ENCODE data around the gene DIPK1C.

DNA sequence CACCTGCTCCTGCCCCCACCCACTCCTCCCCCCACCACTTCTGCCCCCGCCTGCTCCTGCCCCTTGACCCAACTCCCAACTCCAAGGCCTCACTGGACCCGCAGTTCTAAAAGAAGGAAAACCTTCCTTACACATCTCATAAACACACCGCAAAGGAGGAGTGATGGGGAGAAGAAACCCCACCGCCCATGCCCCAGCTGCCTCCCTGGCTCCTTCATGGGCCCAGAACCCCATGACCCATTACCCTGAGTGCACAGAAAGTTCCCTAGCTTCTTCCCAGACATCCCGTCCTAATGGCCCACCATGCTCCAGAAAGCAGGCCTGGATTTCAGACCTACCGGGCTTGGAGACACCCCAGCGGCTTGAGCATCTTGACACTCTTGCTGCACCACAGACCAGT, 21.2 kb upstream of the DIPK1C start:
- TF ChIP-seq NR3C1 (CRISPR knock-in tag; conservative IDR thresholded peaks at IDR 0.05; ENCODE audit: low read depth) (no peak), ATF6 (CRISPR knock-in tag; IDR thresholded peaks at IDR 0.05) (no peak), FOXJ3 (CRISPR knock-in tag; IDR thresholded peaks at IDR 0.05; ENCODE audit: borderline replicate concordance) (no peak), JUN (CRISPR knock-in tag; IDR thresholded peaks at IDR 0.05) (no peak), SP1 (CRISPR knock-in tag; conservative IDR thresholded peaks at IDR 0.05) (no peak), ATF1 (CRISPR knock-in tag; IDR thresholded peaks at IDR 0.05) (no peak), ZNF317 (CRISPR knock-in tag; IDR thresholded peaks at IDR 0.05; ENCODE audit: borderline replicate concordance, low read depth) (no peak), MXD4 (CRISPR knock-in tag; IDR thresholded peaks at IDR 0.05; ENCODE audit: borderline replicate concordance) (no peak), USF1 (CRISPR knock-in tag; IDR thresholded peaks at IDR 0.05) (no peak)
- TF ChIP-seq, protein P1, sequence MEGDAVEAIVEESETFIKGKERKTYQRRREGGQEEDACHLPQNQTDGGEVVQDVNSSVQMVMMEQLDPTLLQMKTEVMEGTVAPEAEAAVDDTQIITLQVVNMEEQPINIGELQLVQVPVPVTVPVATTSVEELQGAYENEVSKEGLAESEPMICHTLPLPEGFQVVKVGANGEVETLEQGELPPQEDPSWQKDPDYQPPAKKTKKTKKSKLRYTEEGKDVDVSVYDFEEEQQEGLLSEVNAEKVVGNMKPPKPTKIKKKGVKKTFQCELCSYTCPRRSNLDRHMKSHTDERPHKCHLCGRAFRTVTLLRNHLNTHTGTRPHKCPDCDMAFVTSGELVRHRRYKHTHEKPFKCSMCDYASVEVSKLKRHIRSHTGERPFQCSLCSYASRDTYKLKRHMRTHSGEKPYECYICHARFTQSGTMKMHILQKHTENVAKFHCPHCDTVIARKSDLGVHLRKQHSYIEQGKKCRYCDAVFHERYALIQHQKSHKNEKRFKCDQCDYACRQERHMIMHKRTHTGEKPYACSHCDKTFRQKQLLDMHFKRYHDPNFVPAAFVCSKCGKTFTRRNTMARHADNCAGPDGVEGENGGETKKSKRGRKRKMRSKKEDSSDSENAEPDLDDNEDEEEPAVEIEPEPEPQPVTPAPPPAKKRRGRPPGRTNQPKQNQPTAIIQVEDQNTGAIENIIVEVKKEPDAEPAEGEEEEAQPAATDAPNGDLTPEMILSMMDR (IDR thresholded peaks at IDR 0.05): no peak
- TF ChIP-seq, protein P2, sequence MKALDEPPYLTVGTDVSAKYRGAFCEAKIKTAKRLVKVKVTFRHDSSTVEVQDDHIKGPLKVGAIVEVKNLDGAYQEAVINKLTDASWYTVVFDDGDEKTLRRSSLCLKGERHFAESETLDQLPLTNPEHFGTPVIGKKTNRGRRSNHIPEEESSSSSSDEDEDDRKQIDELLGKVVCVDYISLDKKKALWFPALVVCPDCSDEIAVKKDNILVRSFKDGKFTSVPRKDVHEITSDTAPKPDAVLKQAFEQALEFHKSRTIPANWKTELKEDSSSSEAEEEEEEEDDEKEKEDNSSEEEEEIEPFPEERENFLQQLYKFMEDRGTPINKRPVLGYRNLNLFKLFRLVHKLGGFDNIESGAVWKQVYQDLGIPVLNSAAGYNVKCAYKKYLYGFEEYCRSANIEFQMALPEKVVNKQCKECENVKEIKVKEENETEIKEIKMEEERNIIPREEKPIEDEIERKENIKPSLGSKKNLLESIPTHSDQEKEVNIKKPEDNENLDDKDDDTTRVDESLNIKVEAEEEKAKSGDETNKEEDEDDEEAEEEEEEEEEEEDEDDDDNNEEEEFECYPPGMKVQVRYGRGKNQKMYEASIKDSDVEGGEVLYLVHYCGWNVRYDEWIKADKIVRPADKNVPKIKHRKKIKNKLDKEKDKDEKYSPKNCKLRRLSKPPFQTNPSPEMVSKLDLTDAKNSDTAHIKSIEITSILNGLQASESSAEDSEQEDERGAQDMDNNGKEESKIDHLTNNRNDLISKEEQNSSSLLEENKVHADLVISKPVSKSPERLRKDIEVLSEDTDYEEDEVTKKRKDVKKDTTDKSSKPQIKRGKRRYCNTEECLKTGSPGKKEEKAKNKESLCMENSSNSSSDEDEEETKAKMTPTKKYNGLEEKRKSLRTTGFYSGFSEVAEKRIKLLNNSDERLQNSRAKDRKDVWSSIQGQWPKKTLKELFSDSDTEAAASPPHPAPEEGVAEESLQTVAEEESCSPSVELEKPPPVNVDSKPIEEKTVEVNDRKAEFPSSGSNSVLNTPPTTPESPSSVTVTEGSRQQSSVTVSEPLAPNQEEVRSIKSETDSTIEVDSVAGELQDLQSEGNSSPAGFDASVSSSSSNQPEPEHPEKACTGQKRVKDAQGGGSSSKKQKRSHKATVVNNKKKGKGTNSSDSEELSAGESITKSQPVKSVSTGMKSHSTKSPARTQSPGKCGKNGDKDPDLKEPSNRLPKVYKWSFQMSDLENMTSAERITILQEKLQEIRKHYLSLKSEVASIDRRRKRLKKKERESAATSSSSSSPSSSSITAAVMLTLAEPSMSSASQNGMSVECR (CRISPR knock-in tag; IDR thresholded peaks at IDR 0.05; ENCODE audit: borderline replicate concordance): no peak
- TF ChIP-seq, protein P3, sequence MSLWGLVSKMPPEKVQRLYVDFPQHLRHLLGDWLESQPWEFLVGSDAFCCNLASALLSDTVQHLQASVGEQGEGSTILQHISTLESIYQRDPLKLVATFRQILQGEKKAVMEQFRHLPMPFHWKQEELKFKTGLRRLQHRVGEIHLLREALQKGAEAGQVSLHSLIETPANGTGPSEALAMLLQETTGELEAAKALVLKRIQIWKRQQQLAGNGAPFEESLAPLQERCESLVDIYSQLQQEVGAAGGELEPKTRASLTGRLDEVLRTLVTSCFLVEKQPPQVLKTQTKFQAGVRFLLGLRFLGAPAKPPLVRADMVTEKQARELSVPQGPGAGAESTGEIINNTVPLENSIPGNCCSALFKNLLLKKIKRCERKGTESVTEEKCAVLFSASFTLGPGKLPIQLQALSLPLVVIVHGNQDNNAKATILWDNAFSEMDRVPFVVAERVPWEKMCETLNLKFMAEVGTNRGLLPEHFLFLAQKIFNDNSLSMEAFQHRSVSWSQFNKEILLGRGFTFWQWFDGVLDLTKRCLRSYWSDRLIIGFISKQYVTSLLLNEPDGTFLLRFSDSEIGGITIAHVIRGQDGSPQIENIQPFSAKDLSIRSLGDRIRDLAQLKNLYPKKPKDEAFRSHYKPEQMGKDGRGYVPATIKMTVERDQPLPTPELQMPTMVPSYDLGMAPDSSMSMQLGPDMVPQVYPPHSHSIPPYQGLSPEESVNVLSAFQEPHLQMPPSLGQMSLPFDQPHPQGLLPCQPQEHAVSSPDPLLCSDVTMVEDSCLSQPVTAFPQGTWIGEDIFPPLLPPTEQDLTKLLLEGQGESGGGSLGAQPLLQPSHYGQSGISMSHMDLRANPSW (CRISPR knock-in tag; conservative IDR thresholded peaks at IDR 0.05; ENCODE audit: low read depth): no peak
- TF ChIP-seq, protein P4, sequence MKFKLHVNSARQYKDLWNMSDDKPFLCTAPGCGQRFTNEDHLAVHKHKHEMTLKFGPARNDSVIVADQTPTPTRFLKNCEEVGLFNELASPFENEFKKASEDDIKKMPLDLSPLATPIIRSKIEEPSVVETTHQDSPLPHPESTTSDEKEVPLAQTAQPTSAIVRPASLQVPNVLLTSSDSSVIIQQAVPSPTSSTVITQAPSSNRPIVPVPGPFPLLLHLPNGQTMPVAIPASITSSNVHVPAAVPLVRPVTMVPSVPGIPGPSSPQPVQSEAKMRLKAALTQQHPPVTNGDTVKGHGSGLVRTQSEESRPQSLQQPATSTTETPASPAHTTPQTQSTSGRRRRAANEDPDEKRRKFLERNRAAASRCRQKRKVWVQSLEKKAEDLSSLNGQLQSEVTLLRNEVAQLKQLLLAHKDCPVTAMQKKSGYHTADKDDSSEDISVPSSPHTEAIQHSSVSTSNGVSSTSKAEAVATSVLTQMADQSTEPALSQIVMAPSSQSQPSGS (CRISPR knock-in tag; IDR thresholded peaks at IDR 0.05; ENCODE audit: borderline replicate concordance, low read depth): no peak
